ENCODE data around the gene FGD6. TPM values are rescaled to one million over a fixed set of nuclear protein-coding genes. Genes with fewer than 3 reads are reported as not detected.
"Not testable (repeated sequence)": the region's sequence is repeated elsewhere in the genome, so short reads cannot be mapped to it uniquely, and the experiment has no call there.

Gene FGD6
- polyA plus RNA-seq, 1 donor (not counting 4 experiments of a cell fraction or from before 2014, with no cell fraction given) = 54.2 TPM

DNA sequence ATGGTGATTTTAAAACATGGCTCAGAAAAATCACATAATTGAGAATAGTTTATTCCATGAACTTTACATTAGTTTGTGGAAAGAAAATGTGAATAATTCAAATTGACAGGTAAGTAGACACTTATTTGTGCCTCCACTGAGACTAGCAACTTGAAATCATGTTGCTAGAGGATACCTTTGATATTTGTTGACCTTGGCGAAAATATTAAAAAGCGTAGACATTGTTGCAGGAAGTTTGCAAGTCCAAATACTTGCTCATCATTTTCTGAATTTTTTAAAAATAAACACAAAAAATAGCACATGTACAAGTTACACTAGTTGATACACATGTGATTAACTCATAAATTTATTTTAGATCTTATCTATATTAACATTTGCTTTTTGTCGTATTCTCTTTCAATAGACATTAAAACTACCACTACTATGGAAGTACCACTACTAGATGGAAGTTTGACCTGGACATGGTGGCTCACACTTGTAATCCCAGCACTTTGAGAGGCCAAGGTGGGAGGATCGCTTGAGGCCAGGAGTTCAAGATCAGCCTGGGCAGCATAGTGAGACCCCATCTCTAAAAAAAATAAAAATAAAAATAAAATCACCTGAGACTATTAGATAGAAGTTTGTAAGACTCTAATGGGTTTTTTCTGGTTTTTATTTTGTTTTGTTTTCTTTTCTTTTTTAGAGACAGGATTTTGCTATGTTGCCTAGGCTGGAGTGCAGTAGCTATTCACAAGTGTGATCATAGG is 24.7 kb upstream of the FGD6 start:
- no peak overlapping the region for H3K9ac ChIP-seq (ENCODE audit: control insufficient read depth, extremely low read depth, insufficient read depth, low read length)
- H3K4me3 ChIP-seq (ENCODE audit: control insufficient read depth in 2 of 3, extremely low read depth in 1 of 3, insufficient read depth in 2 of 3, low read depth in 1 of 3, low read length in 3 of 3) = no peak overlapping the region
- no peaks in the 10 kb centered on the region for H3K27me3 ChIP-seq (ENCODE audit: control insufficient read depth, extremely low read depth, insufficient read depth, low read length)
- H3K9me1 ChIP-seq (ENCODE audit: control insufficient read depth, extremely low read depth, insufficient read depth, low read length) = no peaks in the 10 kb centered on the region
- FAIRE-seq (no peak), DNase-seq (ENCODE audit: low read depth, low spot score) (no peak)
- no peaks in the 10 kb centered on the region for H3K4me1 ChIP-seq (ENCODE audit: control insufficient read depth, extremely low read depth, insufficient read depth, low read length)
- H2AFZ ChIP-seq (ENCODE audit: control insufficient read depth, low read length) = no peak overlapping the region
- H4K20me1 ChIP-seq (ENCODE audit: control insufficient read depth, extremely low read depth, insufficient read depth, low read length) = peaks cover 7% of the 10 kb centered on the region
- dilution Hi-C loops (cut with MboI; ENCODE audit: extremely low pct_ligation_motif_present, low sequenced_read_pairs) = no loop called here
- H3K79me2 ChIP-seq (ENCODE audit: control insufficient read depth, insufficient read depth, low read length) = peaks cover 93% of the 10 kb centered on the region
- H3K9me3 ChIP-seq (ENCODE audit: control insufficient read depth, low read depth, low read length) = no peaks in the 10 kb centered on the region
- H3K36me3 ChIP-seq (ENCODE audit: control insufficient read depth in 2 of 2, extremely low read depth in 1 of 2, insufficient read depth in 2 of 2, low read length in 2 of 2) = peaks cover 6 to 11% of the 10 kb centered on the region in 2 experiments
- H3K27ac ChIP-seq (ENCODE audit: control insufficient read depth, insufficient read depth, low read length) = no peak overlapping the region
- no peak overlapping the region for H3K4me2 ChIP-seq (ENCODE audit: control insufficient read depth, extremely low read depth, insufficient read depth, low read depth, low read length)
- TF ChIP-seq, protein P1, sequence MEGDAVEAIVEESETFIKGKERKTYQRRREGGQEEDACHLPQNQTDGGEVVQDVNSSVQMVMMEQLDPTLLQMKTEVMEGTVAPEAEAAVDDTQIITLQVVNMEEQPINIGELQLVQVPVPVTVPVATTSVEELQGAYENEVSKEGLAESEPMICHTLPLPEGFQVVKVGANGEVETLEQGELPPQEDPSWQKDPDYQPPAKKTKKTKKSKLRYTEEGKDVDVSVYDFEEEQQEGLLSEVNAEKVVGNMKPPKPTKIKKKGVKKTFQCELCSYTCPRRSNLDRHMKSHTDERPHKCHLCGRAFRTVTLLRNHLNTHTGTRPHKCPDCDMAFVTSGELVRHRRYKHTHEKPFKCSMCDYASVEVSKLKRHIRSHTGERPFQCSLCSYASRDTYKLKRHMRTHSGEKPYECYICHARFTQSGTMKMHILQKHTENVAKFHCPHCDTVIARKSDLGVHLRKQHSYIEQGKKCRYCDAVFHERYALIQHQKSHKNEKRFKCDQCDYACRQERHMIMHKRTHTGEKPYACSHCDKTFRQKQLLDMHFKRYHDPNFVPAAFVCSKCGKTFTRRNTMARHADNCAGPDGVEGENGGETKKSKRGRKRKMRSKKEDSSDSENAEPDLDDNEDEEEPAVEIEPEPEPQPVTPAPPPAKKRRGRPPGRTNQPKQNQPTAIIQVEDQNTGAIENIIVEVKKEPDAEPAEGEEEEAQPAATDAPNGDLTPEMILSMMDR (optimal IDR thresholded peaks at IDR 0.05 in 1 of 3, IDR thresholded peaks at IDR 0.05 in 1 of 3, conservative IDR thresholded peaks at IDR 0.05 in 1 of 3; ENCODE audit: extremely low read depth in 1 of 3, insufficient read depth in 2 of 3, low read length in 3 of 3) = no peak
- TF ChIP-seq EZH2 (IDR thresholded peaks at IDR 0.05; ENCODE audit: low read length) = no peak

DNA sequence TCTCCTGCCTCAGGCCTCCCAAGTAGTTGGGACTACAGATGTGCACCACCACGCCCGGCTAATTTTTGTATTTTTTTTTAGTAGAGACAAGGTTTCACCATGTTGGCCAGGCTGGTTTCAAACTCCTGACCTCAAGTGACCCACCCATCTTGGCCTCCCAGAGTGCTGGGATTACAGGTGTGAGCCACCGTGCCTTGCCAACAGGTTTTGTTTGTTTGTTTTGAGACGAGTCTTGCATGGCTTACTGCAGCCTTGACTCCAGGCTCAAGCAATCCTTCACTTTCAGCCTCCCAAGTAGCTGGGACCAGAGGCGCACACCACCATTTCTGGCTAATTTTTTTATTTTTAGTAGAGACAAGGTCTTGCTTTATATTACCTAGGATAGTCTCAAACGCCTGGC is 23.9 kb upstream of the FGD6 start:
- Histone ChIP-seq H3K79me2 (ENCODE audit: control insufficient read depth, insufficient read depth, low read length) (peaks cover 94% of the 10 kb centered on the region), H3K36me3 (ENCODE audit: control insufficient read depth in 2 of 2, extremely low read depth in 1 of 2, insufficient read depth in 2 of 2, low read length in 2 of 2) (peaks cover 6 to 11% of the 10 kb centered on the region in 2 experiments)
- H3K4me3 ChIP-seq (ENCODE audit: control insufficient read depth in 2 of 3, extremely low read depth in 1 of 3, insufficient read depth in 2 of 3, low read depth in 1 of 3, low read length in 3 of 3); dilution Hi-C loops (cut with MboI; ENCODE audit: extremely low pct_ligation_motif_present, low sequenced_read_pairs); H3K9ac ChIP-seq (ENCODE audit: control insufficient read depth, extremely low read depth, insufficient read depth, low read length); H4K20me1 ChIP-seq (ENCODE audit: control insufficient read depth, extremely low read depth, insufficient read depth, low read length); H3K4me2 ChIP-seq (ENCODE audit: control insufficient read depth, extremely low read depth, insufficient read depth, low read depth, low read length); H3K9me1 ChIP-seq (ENCODE audit: control insufficient read depth, extremely low read depth, insufficient read depth, low read length); H3K27ac ChIP-seq (ENCODE audit: control insufficient read depth, insufficient read depth, low read length); H2AFZ ChIP-seq (ENCODE audit: control insufficient read depth, low read length); FAIRE-seq; H3K9me3 ChIP-seq (ENCODE audit: control insufficient read depth, low read depth, low read length); H3K4me1 ChIP-seq (ENCODE audit: control insufficient read depth, extremely low read depth, insufficient read depth, low read length); H3K27me3 ChIP-seq (ENCODE audit: control insufficient read depth, extremely low read depth, insufficient read depth, low read length); DNase-seq (ENCODE audit: low read depth, low spot score): not testable (repeated sequence)

DNA sequence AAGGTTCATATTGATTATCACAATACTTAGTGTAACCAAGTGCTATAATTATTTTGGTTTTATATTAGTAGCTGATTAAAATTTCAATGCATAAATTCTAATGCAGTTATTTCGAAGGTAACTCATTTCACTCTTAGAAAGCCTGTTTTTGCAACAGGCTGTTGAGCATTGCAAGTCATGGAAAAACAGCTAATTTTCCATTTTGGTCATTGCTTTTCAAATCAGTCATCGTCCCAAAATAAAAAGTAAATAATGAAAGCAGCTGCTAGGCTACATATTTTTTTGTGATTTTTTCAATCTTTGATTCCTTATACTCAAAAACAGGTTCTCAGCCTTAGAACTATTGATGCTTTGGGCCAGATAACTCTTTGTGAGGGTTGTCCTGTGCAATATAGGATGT is 23.3 kb upstream of the FGD6 start:
- Histone ChIP-seq H3K9me3 (ENCODE audit: control insufficient read depth, low read depth, low read length) (no peaks in the 10 kb centered on the region), H3K27ac (ENCODE audit: control insufficient read depth, insufficient read depth, low read length) (no peak overlapping the region), H3K4me1 (ENCODE audit: control insufficient read depth, extremely low read depth, insufficient read depth, low read length) (no peaks in the 10 kb centered on the region), H3K36me3 (ENCODE audit: control insufficient read depth in 2 of 2, extremely low read depth in 1 of 2, insufficient read depth in 2 of 2, low read length in 2 of 2) (peaks cover 6 to 11% of the 10 kb centered on the region in 2 experiments), H4K20me1 (ENCODE audit: control insufficient read depth, extremely low read depth, insufficient read depth, low read length) (peaks cover 7% of the 10 kb centered on the region), H3K4me3 (ENCODE audit: control insufficient read depth in 2 of 3, extremely low read depth in 1 of 3, insufficient read depth in 2 of 3, low read depth in 1 of 3, low read length in 3 of 3) (no peak overlapping the region), H3K4me2 (ENCODE audit: control insufficient read depth, extremely low read depth, insufficient read depth, low read depth, low read length) (no peak overlapping the region), H2AFZ (ENCODE audit: control insufficient read depth, low read length) (no peak overlapping the region), H3K9me1 (ENCODE audit: control insufficient read depth, extremely low read depth, insufficient read depth, low read length) (no peaks in the 10 kb centered on the region), H3K79me2 (ENCODE audit: control insufficient read depth, insufficient read depth, low read length) (peaks cover 91% of the 10 kb centered on the region), H3K9ac (ENCODE audit: control insufficient read depth, extremely low read depth, insufficient read depth, low read length) (no peak overlapping the region), H3K27me3 (ENCODE audit: control insufficient read depth, extremely low read depth, insufficient read depth, low read length) (no peaks in the 10 kb centered on the region)
- FAIRE-seq = no peak
- no peak for TF ChIP-seq EZH2 (IDR thresholded peaks at IDR 0.05; ENCODE audit: low read length)
- TF ChIP-seq, protein P1 (optimal IDR thresholded peaks at IDR 0.05 in 1 of 3, IDR thresholded peaks at IDR 0.05 in 1 of 3, conservative IDR thresholded peaks at IDR 0.05 in 1 of 3; ENCODE audit: extremely low read depth in 1 of 3, insufficient read depth in 2 of 3, low read length in 3 of 3) = no peak
- no peak for DNase-seq (ENCODE audit: low read depth, low spot score)
- dilution Hi-C loops (cut with MboI; ENCODE audit: extremely low pct_ligation_motif_present, low sequenced_read_pairs) = no loop called here

DNA sequence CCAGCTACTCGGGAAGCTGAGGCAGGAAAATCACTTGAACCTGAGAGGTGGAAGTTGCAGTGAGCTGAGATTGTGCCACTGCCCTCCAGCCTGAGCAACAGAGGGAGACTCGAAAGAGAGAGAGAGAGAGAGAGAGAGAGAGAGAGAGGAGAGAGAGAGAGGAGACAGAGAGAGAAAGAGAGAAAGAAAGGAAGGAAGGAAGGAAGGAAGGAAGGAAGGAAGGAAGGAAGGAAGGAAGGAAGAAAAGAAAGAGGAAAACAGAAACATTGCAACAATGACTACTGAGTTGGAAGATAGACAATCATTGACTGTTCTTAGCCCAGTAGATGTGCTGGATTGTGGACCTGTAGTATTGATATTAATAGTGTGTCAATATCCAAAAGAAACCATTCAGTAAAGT is 22.6 kb upstream of the FGD6 start:
- H3K27me3 ChIP-seq (ENCODE audit: control insufficient read depth, extremely low read depth, insufficient read depth, low read length); H4K20me1 ChIP-seq (ENCODE audit: control insufficient read depth, extremely low read depth, insufficient read depth, low read length); H3K4me2 ChIP-seq (ENCODE audit: control insufficient read depth, extremely low read depth, insufficient read depth, low read depth, low read length); dilution Hi-C loops (cut with MboI; ENCODE audit: extremely low pct_ligation_motif_present, low sequenced_read_pairs); H3K27ac ChIP-seq (ENCODE audit: control insufficient read depth, insufficient read depth, low read length); H3K9me1 ChIP-seq (ENCODE audit: control insufficient read depth, extremely low read depth, insufficient read depth, low read length); DNase-seq (ENCODE audit: low read depth, low spot score); FAIRE-seq; H2AFZ ChIP-seq (ENCODE audit: control insufficient read depth, low read length); H3K4me3 ChIP-seq (ENCODE audit: control insufficient read depth in 2 of 3, extremely low read depth in 1 of 3, insufficient read depth in 2 of 3, low read depth in 1 of 3, low read length in 3 of 3); H3K4me1 ChIP-seq (ENCODE audit: control insufficient read depth, extremely low read depth, insufficient read depth, low read length); H3K9me3 ChIP-seq (ENCODE audit: control insufficient read depth, low read depth, low read length); H3K9ac ChIP-seq (ENCODE audit: control insufficient read depth, extremely low read depth, insufficient read depth, low read length): not testable (repeated sequence)
- H3K79me2 ChIP-seq (ENCODE audit: control insufficient read depth, insufficient read depth, low read length) = peaks cover 85% of the 10 kb centered on the region
- H3K36me3 ChIP-seq (ENCODE audit: control insufficient read depth in 2 of 2, extremely low read depth in 1 of 2, insufficient read depth in 2 of 2, low read length in 2 of 2) = peaks cover 6 to 11% of the 10 kb centered on the region in 2 experiments

Data from keratinocyte (primary cell).